ENCODE data around the gene CD40.

The CD40 gene

DNA sequence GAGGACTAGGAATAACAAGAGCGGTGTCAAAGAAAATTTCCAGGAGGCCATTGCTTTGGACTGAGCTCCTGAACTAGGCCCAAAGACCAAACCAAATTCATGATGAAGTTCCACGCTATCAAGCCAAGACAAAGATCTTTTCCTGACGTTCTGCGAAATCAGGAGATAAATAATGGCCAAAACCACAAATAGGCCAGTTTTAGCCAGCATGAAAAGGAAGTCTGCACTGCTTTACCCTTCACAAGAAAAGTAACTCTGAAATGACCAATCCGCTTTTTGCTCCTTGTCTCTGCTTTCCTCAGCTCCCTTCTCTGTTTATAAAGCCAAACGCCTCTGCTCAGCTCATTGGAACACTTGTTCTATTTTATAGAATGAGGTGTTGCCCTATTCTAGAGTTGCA lies 35.0 kb upstream of the CD40 start:
- Histone ChIP-seq H3K27ac (no peak overlapping the region), H3K36me3 (peaks cover 15% of the 10 kb centered on the region), H3K4me3 (ENCODE audit: low read depth in 1 of 2, low read length in 1 of 2) (no peak overlapping the region), H3K9me3 (no peaks in the 10 kb centered on the region), H3K4me1 (ENCODE audit: control insufficient read depth in 1 of 2, insufficient read depth in 1 of 2, low read depth in 1 of 2, low read length in 1 of 2) (peaks cover 1 to 3% of the 10 kb centered on the region in 2 experiments), H3K27me3 (no peaks in the 10 kb centered on the region)
- TF ChIP-seq CTCF (IDR thresholded peaks at IDR 0.05): no peak

DNA sequence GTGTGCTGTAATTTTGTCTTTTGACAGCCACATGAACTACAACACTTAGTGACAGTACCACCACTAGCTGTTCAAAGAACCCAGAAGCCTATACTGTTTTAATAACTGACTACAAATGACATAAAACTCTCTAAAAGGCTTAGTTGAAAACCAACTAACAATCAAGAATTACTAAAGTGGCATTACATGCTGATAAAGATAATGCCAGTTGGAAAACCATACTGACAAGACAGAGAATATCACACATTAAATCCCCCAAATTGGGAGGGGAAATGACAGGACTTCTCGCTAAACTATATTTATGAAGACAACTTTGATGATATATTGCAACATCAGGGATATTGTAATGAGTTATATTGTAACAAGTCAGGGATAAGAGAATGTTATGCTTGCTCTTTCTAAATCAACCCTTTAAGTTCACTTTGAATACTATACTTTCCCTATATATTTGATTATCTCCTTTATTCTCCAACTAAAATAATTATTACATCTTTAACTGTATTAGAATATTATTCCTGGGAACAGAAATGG lies 34.5 kb upstream of the CD40 start:
- H3K36me3 ChIP-seq: peaks cover 10% of the 10 kb centered on the region
- no peak for TF ChIP-seq CTCF (IDR thresholded peaks at IDR 0.05)
- H3K27me3 ChIP-seq: no peaks in the 10 kb centered on the region
- no peak overlapping the region for H3K4me3 ChIP-seq (ENCODE audit: low read depth in 1 of 2, low read length in 1 of 2)
- H3K4me1 ChIP-seq (ENCODE audit: control insufficient read depth in 1 of 2, insufficient read depth in 1 of 2, low read depth in 1 of 2, low read length in 1 of 2): peaks cover 6 to 8% of the 10 kb centered on the region in 2 experiments
- H3K27ac ChIP-seq: no peak overlapping the region
- H3K9me3 ChIP-seq: no peaks in the 10 kb centered on the region

DNA sequence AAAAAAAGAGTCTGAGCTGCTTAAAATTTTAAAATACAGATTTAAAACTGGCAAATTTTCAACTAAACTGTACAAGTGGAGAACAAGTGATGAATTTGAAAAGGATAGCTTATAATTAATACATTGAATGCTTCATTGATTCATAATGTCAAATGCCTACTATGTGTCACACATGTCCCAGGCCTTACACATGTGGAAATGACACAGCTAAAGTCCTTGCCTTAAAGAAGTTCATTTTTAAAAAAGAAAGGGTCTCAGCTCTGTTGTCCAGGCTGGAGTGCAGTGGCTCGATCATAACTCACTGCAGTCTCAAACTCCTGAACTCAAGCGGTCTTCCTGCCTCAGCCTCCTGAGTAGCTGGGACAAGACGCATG lies 33.3 kb upstream of the CD40 start:
- Histone ChIP-seq H3K27ac (no peak overlapping the region), H3K27me3 (no peaks in the 10 kb centered on the region), H3K4me3 (ENCODE audit: low read depth in 1 of 2, low read length in 1 of 2) (no peak overlapping the region), H3K9me3 (no peaks in the 10 kb centered on the region), H3K36me3 (no peaks in the 10 kb centered on the region), H3K4me1 (ENCODE audit: control insufficient read depth in 1 of 2, insufficient read depth in 1 of 2, low read depth in 1 of 2, low read length in 1 of 2) (peaks cover 14 to 15% of the 10 kb centered on the region in 2 experiments)
- TF ChIP-seq CTCF (IDR thresholded peaks at IDR 0.05): no peak

GRCh38 chr20:46085179-46085851 lies 32.8 kb upstream of the CD40 start:
- H3K27ac ChIP-seq: no peak overlapping the region
- H3K27me3 ChIP-seq: no peaks in the 10 kb centered on the region
- no peaks in the 10 kb centered on the region for H3K36me3 ChIP-seq
- H3K4me1 ChIP-seq (ENCODE audit: control insufficient read depth in 1 of 2, insufficient read depth in 1 of 2, low read depth in 1 of 2, low read length in 1 of 2): peaks cover 17 to 19% of the 10 kb centered on the region in 2 experiments
- H3K4me3 ChIP-seq (ENCODE audit: low read depth in 1 of 2, low read length in 1 of 2): no peak overlapping the region
- TF ChIP-seq CTCF (IDR thresholded peaks at IDR 0.05): no peak
- no peaks in the 10 kb centered on the region for H3K9me3 ChIP-seq

DNA sequence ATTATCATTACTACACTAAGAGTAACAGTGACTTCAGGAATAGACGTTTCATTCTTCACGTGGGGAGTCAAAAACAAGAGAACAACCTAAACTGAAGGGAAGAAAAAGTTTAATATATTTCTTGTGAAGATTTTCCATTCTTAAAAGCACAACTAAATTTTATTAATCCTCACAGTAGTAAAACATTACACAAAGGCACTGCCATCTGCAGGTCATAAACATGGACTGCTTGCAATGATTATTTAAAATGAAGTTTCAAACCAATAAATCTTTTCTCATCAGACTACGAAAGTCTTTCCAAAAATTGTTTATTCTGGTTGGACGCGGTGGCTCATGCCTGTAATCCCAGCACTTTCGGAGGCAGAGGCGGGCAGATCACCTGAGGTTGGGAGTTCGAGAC lies 31.0 kb upstream of the CD40 start:
- no peaks in the 10 kb centered on the region for H3K36me3 ChIP-seq
- no peak for TF ChIP-seq CTCF (IDR thresholded peaks at IDR 0.05)
- no peak overlapping the region for H3K4me3 ChIP-seq (ENCODE audit: low read depth in 1 of 2, low read length in 1 of 2)
- no peak overlapping the region for H3K27ac ChIP-seq
- no peaks in the 10 kb centered on the region for H3K27me3 ChIP-seq
- H3K9me3 ChIP-seq: no peaks in the 10 kb centered on the region
- H3K4me1 ChIP-seq (ENCODE audit: control insufficient read depth in 1 of 2, insufficient read depth in 1 of 2, low read depth in 1 of 2, low read length in 1 of 2): peaks cover 22 to 24% of the 10 kb centered on the region in 2 experiments
